Panc1 (cell line): ENCODE measurements around the gene PRKD2. TPM values are rescaled to one million over a fixed set of nuclear protein-coding genes. Genes with fewer than 3 reads are reported as not detected.

Experiments used
- ATAC-seq: fragments of 200-7000 bp; cut with Tn5 transposase; 2 replicates; pipeline ENCODE4 v1.9.1; 2020; ENCODE audit warnings: mild to moderate bottlenecking, moderate library complexity
- BruUV-seq: library from RNA; stranded (reverse); fragments of 400-500 nt; replicated peaks from 2 replicates; lab custom pipeline; 2021; lab: Mats Ljungman, UMichigan
- CTCF ChIA-PET: fragments of 300-600 bp; sonication (Branson Sonifier 250); formaldehyde crosslinking; loops from one replicate; lab custom pipeline; 2022; ENCODE audit warnings: antibody characterized with exemption; lab: Charles Lee
- POLR2A ChIA-PET: fragments of 300-600 bp; sonication (Branson Sonifier 250); formaldehyde crosslinking; loops from one replicate; lab custom pipeline; 2022; ENCODE audit warnings: antibody characterized with exemption; lab: Charles Lee
- DNase-seq: peaks from one replicate; pipeline ENCODE4 v3.0.0-alpha.2; 2010; ENCODE audit warnings: low read depth, low spot score
- H3K27ac ChIP-seq: 2 replicates; pipeline ENCODE4 v1.5.1; 2011; ENCODE audit warnings: mild to moderate bottlenecking, low read length, inconsistent platforms
- H3K27me3 ChIP-seq: fragments of 200-500 bp; sonication (Bioruptor generic); 2 replicates; pipeline ENCODE4 v1.6.0; 2014; ENCODE audit warnings: low read length, inconsistent platforms; ENCODE audit not compliant: control insufficient read depth, insufficient read depth
- H3K36me3 ChIP-seq: fragments of 200-500 bp; sonication (Bioruptor generic); 2 replicates; pipeline ENCODE4 v1.5.1; 2014; ENCODE audit warnings: inconsistent platforms, mild to moderate bottlenecking, low read length, moderate library complexity; ENCODE audit not compliant: control insufficient read depth, insufficient read depth
- H3K4me1 ChIP-seq: 2 replicates; pipeline ENCODE4 v1.5.1; 2011; ENCODE audit warnings: inconsistent platforms, mild to moderate bottlenecking, low read length, moderate library complexity; ENCODE audit not compliant: control insufficient read depth, insufficient read depth
- H3K4me3 ChIP-seq, 2 experiments: 2 replicates each; pipeline ENCODE4 v1.5.1; 2011 to 2012; ENCODE audit warnings: low read depth in 2 of 2, low read length in 2 of 2, mild to moderate bottlenecking in 2 of 2, inconsistent platforms in 1 of 2, moderate library complexity in 1 of 2
- H3K9me3 ChIP-seq: fragments of 200-500 bp; sonication (Bioruptor generic); 2 replicates; pipeline ENCODE4 v1.5.1; 2014; ENCODE audit warnings: low read depth, mild to moderate bottlenecking, inconsistent platforms, low read length, moderate library complexity; ENCODE audit not compliant: control insufficient read depth, insufficient read depth
- POLR2AphosphoS5 ChIP-seq: IDR thresholded peaks from 2 replicates; pipeline ENCODE4 v1.6.1; 2012; ENCODE audit warnings: mild to moderate bottlenecking, low read depth, low read length, moderate library complexity
- SIN3A ChIP-seq: IDR thresholded peaks from 2 replicates; pipeline ENCODE4 v1.6.1; 2012; ENCODE audit warnings: low read depth, mild to moderate bottlenecking, low read length, moderate library complexity, borderline replicate concordance; ENCODE audit not compliant: insufficient read depth
- TCF7L2 ChIP-seq: IDR thresholded peaks from 2 replicates; pipeline ENCODE4 v1.6.1; 2011; ENCODE audit warnings: mild to moderate bottlenecking, low read depth, low read length, inconsistent platforms
- in situ Hi-C: cut with HindIII; loops from 2 replicates; pipeline ENCODE4 v1.10.0; 2016; ENCODE audit warnings: low sequenced_read_pairs, low pct_unique_long_range_greater_than_20kb
- intact Hi-C: fragments of 100-400 bp; cut with micrococcal nuclease; formaldehyde crosslinking; loops from one replicate; pipeline ENCODE4 v1.10.0; 2022; ENCODE audit not compliant: unreplicated experiment
- total RNA-seq: library from RNA; stranded (reverse); gene quantifications from one replicate; pipeline ENCODE4 v1.2.1, GENCODE V29; 2021; ENCODE audit not compliant: unreplicated experiment
- TF ChIP-seq, protein P1 (sequence below), 2 experiments: IDR thresholded peaks; 2 replicates each; pipeline ENCODE4 v1.6.1; 2011 to 2012; ENCODE audit warnings: low read depth in 2 of 2, control low read depth in 1 of 2, low read length in 1 of 2, mild to moderate bottlenecking in 1 of 2, moderate library complexity in 1 of 2; ENCODE audit not compliant: insufficient read depth in 1 of 2
- TF ChIP-seq, protein P2 (sequence below): fragments of 450-650 bp; IDR thresholded peaks from 2 replicates; pipeline ENCODE4 v1.5.1; 2017; ENCODE audit warnings: mild to moderate bottlenecking

PRKD2 gene
- total RNA-seq, 1 experiment from 2014 or later: 41.2 TPM

DNA sequence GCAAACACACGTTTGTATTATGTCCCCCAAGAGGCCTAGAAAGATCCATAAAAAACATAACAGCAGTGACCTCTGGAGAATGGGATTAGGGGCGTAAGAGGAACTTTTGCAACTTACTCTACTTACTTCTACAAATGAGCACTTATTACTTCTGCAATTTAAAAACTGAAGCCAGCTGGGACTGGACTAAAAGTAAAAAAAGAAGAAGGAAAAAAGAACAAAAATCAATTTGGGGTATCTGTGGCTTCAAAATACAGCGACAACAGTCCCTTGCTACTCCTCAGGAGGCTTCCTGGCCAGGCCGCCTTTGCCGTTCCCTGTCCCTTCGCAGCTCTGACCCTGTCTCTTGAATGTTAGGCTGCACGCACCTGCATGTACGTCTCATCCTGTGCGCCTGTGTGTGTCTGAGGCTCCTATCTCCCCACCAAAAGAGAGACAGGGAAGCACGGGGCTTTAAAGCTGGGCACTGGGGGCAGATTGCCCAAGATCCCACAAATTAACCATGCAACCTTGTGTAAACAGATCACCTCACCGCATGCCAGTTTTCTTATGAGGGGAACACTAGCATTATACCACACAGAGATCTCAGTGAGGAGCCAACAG is 16.9 kb upstream of the PRKD2 start:
- ATAC-seq (no peak), DNase-seq (no peak)
- Histone ChIP-seq H3K36me3 (peaks cover 7% of the 10 kb centered on the region), H3K9me3 (no peaks in the 10 kb centered on the region), H3K27ac (no peak overlapping the region), H3K4me3 (no peak overlapping the region), H3K27me3 (no peaks in the 10 kb centered on the region), H3K4me1 (no peaks in the 10 kb centered on the region)
- intact Hi-C loops: no loop called here
- in situ Hi-C loops: no loop called here
- CTCF ChIA-PET: no interaction called here
- POLR2A ChIA-PET: no interaction called here
- TF ChIP-seq TCF7L2 (no peak), SIN3A (no peak), POLR2AphosphoS5 (no peak)
- TF ChIP-seq, protein P1, sequence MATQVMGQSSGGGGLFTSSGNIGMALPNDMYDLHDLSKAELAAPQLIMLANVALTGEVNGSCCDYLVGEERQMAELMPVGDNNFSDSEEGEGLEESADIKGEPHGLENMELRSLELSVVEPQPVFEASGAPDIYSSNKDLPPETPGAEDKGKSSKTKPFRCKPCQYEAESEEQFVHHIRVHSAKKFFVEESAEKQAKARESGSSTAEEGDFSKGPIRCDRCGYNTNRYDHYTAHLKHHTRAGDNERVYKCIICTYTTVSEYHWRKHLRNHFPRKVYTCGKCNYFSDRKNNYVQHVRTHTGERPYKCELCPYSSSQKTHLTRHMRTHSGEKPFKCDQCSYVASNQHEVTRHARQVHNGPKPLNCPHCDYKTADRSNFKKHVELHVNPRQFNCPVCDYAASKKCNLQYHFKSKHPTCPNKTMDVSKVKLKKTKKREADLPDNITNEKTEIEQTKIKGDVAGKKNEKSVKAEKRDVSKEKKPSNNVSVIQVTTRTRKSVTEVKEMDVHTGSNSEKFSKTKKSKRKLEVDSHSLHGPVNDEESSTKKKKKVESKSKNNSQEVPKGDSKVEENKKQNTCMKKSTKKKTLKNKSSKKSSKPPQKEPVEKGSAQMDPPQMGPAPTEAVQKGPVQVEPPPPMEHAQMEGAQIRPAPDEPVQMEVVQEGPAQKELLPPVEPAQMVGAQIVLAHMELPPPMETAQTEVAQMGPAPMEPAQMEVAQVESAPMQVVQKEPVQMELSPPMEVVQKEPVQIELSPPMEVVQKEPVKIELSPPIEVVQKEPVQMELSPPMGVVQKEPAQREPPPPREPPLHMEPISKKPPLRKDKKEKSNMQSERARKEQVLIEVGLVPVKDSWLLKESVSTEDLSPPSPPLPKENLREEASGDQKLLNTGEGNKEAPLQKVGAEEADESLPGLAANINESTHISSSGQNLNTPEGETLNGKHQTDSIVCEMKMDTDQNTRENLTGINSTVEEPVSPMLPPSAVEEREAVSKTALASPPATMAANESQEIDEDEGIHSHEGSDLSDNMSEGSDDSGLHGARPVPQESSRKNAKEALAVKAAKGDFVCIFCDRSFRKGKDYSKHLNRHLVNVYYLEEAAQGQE (IDR thresholded peaks at IDR 0.05; ENCODE audit: insufficient read depth in 1 of 2, low read depth in 2 of 2, low read length in 1 of 2): no peak
- TF ChIP-seq, protein P2, sequence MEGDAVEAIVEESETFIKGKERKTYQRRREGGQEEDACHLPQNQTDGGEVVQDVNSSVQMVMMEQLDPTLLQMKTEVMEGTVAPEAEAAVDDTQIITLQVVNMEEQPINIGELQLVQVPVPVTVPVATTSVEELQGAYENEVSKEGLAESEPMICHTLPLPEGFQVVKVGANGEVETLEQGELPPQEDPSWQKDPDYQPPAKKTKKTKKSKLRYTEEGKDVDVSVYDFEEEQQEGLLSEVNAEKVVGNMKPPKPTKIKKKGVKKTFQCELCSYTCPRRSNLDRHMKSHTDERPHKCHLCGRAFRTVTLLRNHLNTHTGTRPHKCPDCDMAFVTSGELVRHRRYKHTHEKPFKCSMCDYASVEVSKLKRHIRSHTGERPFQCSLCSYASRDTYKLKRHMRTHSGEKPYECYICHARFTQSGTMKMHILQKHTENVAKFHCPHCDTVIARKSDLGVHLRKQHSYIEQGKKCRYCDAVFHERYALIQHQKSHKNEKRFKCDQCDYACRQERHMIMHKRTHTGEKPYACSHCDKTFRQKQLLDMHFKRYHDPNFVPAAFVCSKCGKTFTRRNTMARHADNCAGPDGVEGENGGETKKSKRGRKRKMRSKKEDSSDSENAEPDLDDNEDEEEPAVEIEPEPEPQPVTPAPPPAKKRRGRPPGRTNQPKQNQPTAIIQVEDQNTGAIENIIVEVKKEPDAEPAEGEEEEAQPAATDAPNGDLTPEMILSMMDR: no peak
- BruUV-seq: TSS peak; percentile 57

DNA sequence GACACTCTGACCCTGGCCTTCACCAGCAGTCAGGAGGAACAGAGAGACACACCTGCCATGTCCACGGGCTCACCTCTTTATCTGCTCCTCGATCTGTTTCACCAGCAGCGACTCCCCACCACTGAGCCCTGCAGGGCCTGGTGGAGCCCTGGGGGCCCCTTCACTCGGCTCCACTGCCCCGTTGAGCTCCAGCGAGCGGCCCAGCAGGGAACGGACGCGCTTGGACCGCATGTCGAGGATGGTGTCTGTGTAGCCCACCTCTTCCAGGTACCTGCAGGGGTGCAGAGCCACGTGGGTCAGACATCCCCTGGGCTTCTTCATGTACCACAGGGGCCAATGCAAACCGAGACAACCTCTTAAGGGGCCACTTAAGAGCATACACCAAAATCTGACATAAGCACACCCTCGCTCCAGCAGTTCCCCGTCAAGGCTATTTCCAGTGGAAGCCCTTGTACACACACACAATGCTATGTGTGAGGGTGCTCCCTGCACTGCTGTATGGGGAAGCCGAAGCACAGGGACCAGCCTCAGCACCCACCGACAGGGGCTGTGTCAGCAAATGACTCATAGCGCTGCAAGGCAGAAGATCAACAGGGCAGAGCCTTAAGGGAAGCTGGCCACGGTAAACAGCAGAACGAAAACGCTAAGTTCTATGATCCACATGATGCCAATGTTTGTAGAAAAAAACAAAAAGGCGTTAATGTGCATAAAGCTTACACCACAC is 16.2 kb upstream of the PRKD2 start:
- TF ChIP-seq, protein P1 (IDR thresholded peaks at IDR 0.05; ENCODE audit: insufficient read depth in 1 of 2, low read depth in 2 of 2, low read length in 1 of 2): no peak
- Histone ChIP-seq H3K36me3 (peaks cover 7% of the 10 kb centered on the region), H3K4me1 (no peaks in the 10 kb centered on the region), H3K4me3 (no peak overlapping the region), H3K27ac (no peak overlapping the region), H3K27me3 (no peaks in the 10 kb centered on the region), H3K9me3 (no peaks in the 10 kb centered on the region)
- ChIA-PET POLR2A (no interaction called here), CTCF (no interaction called here)
- BruUV-seq: no TSS peak
- in situ Hi-C loops: no loop called here
- ATAC-seq: no peak
- no peak for DNase-seq
- intact Hi-C loops: no loop called here
